ENCODE results near the gene ABCC5. TPM values are rescaled to one million over a fixed set of nuclear protein-coding genes. Genes with fewer than 3 reads are reported as not detected.

ABCC5 gene
- total RNA-seq, 3 donors from 2014 or later (not counting 1 experiment from before 2014, with no cell fraction given) = 15.6 to 32.5 (median 27.1) TPM

GRCh38 chr3:183895296-183895695, 122.4 kb downstream of the ABCC5 start:
- WGBS (ENCODE audit: insufficient coverage) = 20% methylated on average over 5 of the region's 5 CpGs

GRCh38 chr3:183892610-183893214, 125.0 kb downstream of the ABCC5 start:
- DNase-seq (no peak), ATAC-seq (no peak)
- H3K4me1 Mint-ChIP-seq = no peaks in the 10 kb centered on the region
- Histone ChIP-seq H3K9me3 (ENCODE audit: control insufficient read depth, insufficient read depth, low read length) (no peaks in the 10 kb centered on the region), H3K27ac (ENCODE audit: low read length) (no peak overlapping the region), H3K4me1 (ENCODE audit: control insufficient read depth, insufficient read depth, low read length) (no peaks in the 10 kb centered on the region), H3K36me3 (ENCODE audit: control insufficient read depth, insufficient read depth, low read length) (no peaks in the 10 kb centered on the region), H3K27me3 (ENCODE audit: control insufficient read depth, insufficient read depth, low read length) (no peaks in the 10 kb centered on the region), H3K4me3 (ENCODE audit: low read length) (no peak overlapping the region)
- TF ChIP-seq CTCF (IDR thresholded peaks at IDR 0.05) = no peak
- no peak overlapping the region for H3K4me3 Mint-ChIP-seq
- intact Hi-C loops (cut with micrococcal nuclease) = loop anchor here (10.0 kb wide), 1 partner anchor 352 kb away; the partner anchor contains the start of genes ALG3 and EEF1AKMT4
- no peaks in the 10 kb centered on the region for H3K9me3 Mint-ChIP-seq
- WGBS (ENCODE audit: insufficient coverage) = 86% methylated on average over 9 of the region's 9 CpGs
- H3K27ac Mint-ChIP-seq = no peak overlapping the region
- no peaks in the 10 kb centered on the region for H3K36me3 Mint-ChIP-seq
- H3K27me3 Mint-ChIP-seq (ENCODE audit: low read depth in 2 of 2) = peaks cover 16 to 20% of the 10 kb centered on the region in 2 donors

More at GRCh38 chr3:183895296-183895695, 122.4 kb downstream of the ABCC5 start:
- no peaks in the 10 kb centered on the region for H3K4me1 ChIP-seq (ENCODE audit: control insufficient read depth, insufficient read depth, low read length)
- no peak overlapping the region for H3K4me3 ChIP-seq (ENCODE audit: low read length)
- intact Hi-C loops (cut with micrococcal nuclease) = loop anchor here (2.0 to 10.0 kb wide), 4 partner anchors 122 to 650 kb away; partner anchors contain the start of genes ABCC5, ALG3 and EEF1AKMT4
- H3K36me3 ChIP-seq (ENCODE audit: control insufficient read depth, insufficient read depth, low read length) = no peaks in the 10 kb centered on the region
- no peaks in the 10 kb centered on the region for H3K9me3 ChIP-seq (ENCODE audit: control insufficient read depth, insufficient read depth, low read length)
- H3K36me3 Mint-ChIP-seq = no peaks in the 10 kb centered on the region
- peaks cover 15 to 17% of the 10 kb centered on the region in 2 donors for H3K27me3 Mint-ChIP-seq (ENCODE audit: low read depth in 2 of 2)
- H3K27ac ChIP-seq (ENCODE audit: low read length) = no peak overlapping the region
- peak in 1 of 2 donors; percentile 74 for DNase-seq
- H3K9me3 Mint-ChIP-seq = no peaks in the 10 kb centered on the region
- no peak overlapping the region for H3K4me3 Mint-ChIP-seq
- H3K4me1 Mint-ChIP-seq = no peaks in the 10 kb centered on the region
- peak; percentile 81 to 99 (median 92) for ATAC-seq
- H3K27me3 ChIP-seq (ENCODE audit: control insufficient read depth, insufficient read depth, low read length) = no peaks in the 10 kb centered on the region
- no peak overlapping the region for H3K27ac Mint-ChIP-seq
- TF ChIP-seq CTCF (IDR thresholded peaks at IDR 0.05) = peak; percentile 72

- Histone ChIP-seq H3K9me3 (ENCODE audit: control insufficient read depth, insufficient read depth, low read length) (no peaks in the 10 kb centered on the region), H3K4me3 (ENCODE audit: low read length) (no peak overlapping the region), H3K4me1 (ENCODE audit: control insufficient read depth, insufficient read depth, low read length) (peaks cover 20% of the 10 kb centered on the region), H3K27me3 (ENCODE audit: control insufficient read depth, insufficient read depth, low read length) (no peaks in the 10 kb centered on the region), H3K36me3 (ENCODE audit: control insufficient read depth, insufficient read depth, low read length) (no peaks in the 10 kb centered on the region), H3K27ac (ENCODE audit: low read length) (no peak overlapping the region)
- Mint-ChIP-seq H3K36me3 (no peaks in the 10 kb centered on the region), H3K27ac (peak overlapping the region in 1 of 2 donors; percentile 24), H3K4me1 (peaks cover 31 to 33% of the 10 kb centered on the region in 2 donors), H3K9me3 (no peaks in the 10 kb centered on the region), H3K27me3 (ENCODE audit: low read depth in 2 of 2) (peaks cover 8 to 12% of the 10 kb centered on the region in 2 donors), H3K4me3 (peak overlapping the region; percentile 78)
- intact Hi-C loops (cut with micrococcal nuclease) = loop anchor here (1.0 kb wide), 1 partner anchor 416 kb away; no protein-coding TSS in a partner anchor
- 96% methylated on average over 10 of the region's 10 CpGs for WGBS (ENCODE audit: insufficient coverage)
- ATAC-seq (no peak), DNase-seq (no peak)
- TF ChIP-seq CTCF (IDR thresholded peaks at IDR 0.05) = no peak
These were observed 131.9 kb downstream of the ABCC5 start for GRCh38 chr3:183885766-183886165.
